ENCODE results near the gene TAF1D. TPM values are rescaled to one million over a fixed set of nuclear protein-coding genes. Genes with fewer than 3 reads are reported as not detected.
A peak's percentile ranks its signal among the peaks of the same experiment; 100 is the strongest.
"Not testable (repeated sequence)": the region's sequence is repeated elsewhere in the genome, so short reads cannot be mapped to it uniquely, and the experiment has no call there.

TAF1D gene
- total and polyA plus RNA-seq, 2 experiments from 2014 or later = 24.7 to 60.7 TPM

DNA sequence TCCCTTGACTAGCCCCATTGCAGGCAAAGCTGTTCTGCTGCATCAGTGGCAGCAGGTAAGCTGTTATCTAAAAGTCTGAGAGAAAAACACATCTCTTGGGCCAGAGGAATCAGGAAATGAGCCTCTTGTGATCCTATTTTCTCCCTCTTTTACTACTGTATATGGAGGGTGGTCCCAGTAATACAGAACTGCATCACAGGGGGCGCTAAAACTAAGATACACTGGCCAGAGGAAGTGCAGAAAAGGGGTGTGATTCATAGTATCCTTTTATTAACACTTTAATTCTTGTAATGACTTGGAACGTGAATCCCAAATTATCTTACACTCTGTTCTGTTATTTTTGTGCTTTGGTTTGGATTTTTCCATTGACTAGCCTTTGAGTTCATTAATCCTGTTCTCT lies 34.0 kb upstream of the TAF1D start:
- Histone ChIP-seq H3K27ac (no peak overlapping the region), H3K9me3 (ENCODE audit: low read depth) (no peaks in the 10 kb centered on the region), H3K4me3 (no peak overlapping the region), H3K4me1 (ENCODE audit: low read depth) (no peaks in the 10 kb centered on the region), H3K36me3 (no peaks in the 10 kb centered on the region), H3K27me3 (no peaks in the 10 kb centered on the region)
- peak; percentile 11 to 25 for DNase-seq (ENCODE audit: low read depth in 1 of 2, low spot score in 1 of 2)
- TF ChIP-seq, protein P1, sequence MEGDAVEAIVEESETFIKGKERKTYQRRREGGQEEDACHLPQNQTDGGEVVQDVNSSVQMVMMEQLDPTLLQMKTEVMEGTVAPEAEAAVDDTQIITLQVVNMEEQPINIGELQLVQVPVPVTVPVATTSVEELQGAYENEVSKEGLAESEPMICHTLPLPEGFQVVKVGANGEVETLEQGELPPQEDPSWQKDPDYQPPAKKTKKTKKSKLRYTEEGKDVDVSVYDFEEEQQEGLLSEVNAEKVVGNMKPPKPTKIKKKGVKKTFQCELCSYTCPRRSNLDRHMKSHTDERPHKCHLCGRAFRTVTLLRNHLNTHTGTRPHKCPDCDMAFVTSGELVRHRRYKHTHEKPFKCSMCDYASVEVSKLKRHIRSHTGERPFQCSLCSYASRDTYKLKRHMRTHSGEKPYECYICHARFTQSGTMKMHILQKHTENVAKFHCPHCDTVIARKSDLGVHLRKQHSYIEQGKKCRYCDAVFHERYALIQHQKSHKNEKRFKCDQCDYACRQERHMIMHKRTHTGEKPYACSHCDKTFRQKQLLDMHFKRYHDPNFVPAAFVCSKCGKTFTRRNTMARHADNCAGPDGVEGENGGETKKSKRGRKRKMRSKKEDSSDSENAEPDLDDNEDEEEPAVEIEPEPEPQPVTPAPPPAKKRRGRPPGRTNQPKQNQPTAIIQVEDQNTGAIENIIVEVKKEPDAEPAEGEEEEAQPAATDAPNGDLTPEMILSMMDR (IDR thresholded peaks at IDR 0.05; ENCODE audit: low read depth, low read length) = peak; percentile 34

DNA sequence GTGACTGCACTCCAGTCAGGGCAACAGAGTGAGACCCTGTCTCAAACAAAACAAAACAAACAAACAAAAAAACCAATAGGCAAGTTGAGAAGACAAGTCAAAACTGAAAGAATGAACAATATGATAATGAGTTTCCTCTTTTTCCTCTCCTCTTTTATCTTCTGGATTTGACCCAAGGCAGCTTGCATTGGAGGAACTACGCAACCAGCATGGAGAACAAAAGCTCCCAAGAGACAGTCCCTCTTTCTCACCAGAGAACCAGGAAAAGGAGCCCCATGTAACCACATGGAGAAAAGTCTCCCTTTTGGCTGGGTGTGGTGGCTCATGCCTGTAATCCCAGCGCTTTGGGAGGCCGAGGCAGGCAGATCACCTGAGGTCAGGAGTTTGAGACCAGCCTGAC lies 33.3 kb upstream of the TAF1D start:
- peak in 1 of 2 donors; percentile 73 for DNase-seq (ENCODE audit: low read depth in 1 of 2, low spot score in 1 of 2)
- H3K27me3 ChIP-seq; H3K4me1 ChIP-seq (ENCODE audit: low read depth); H3K36me3 ChIP-seq; H3K9me3 ChIP-seq (ENCODE audit: low read depth); H3K4me3 ChIP-seq; H3K27ac ChIP-seq: not testable (repeated sequence)

DNA sequence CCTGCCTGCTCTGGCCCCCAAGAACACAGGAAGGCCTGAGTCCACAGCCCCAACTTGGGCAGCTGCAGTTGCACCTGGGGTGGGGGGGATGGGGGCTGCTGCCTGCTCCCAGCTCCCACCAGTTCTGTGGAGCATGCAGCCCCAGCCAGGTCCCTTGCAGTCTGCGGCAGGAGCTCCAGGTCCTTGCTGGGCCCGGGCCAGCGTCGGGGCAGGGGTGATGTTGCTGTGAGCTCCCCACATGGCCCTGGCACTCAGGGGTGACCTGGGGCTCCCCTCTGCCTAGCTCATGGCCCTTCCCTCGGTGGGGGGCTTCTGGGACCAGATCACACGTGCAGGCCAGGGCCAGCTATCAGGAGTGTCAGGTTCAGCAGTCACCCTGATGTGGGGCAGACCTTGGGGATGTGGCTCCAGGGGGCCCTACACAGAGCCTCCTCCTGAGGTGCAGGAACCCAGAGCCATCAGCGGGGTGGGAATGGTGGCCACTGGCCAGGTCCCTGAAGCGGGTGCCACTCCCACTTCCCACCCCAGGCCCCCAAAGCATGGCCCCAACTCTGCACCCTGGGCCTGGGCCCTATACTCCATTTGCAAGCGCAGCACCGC lies 32.4 kb upstream of the TAF1D start:
- TF ChIP-seq, protein P1 (IDR thresholded peaks at IDR 0.05; ENCODE audit: low read depth, low read length) = no peak
- DNase-seq (ENCODE audit: low read depth in 1 of 2, low spot score in 1 of 2) = no peak
- Histone ChIP-seq H3K36me3 (no peaks in the 10 kb centered on the region), H3K4me3 (no peak overlapping the region), H3K9me3 (ENCODE audit: low read depth) (no peaks in the 10 kb centered on the region), H3K27ac (no peak overlapping the region), H3K27me3 (no peaks in the 10 kb centered on the region), H3K4me1 (ENCODE audit: low read depth) (no peaks in the 10 kb centered on the region)

DNA sequence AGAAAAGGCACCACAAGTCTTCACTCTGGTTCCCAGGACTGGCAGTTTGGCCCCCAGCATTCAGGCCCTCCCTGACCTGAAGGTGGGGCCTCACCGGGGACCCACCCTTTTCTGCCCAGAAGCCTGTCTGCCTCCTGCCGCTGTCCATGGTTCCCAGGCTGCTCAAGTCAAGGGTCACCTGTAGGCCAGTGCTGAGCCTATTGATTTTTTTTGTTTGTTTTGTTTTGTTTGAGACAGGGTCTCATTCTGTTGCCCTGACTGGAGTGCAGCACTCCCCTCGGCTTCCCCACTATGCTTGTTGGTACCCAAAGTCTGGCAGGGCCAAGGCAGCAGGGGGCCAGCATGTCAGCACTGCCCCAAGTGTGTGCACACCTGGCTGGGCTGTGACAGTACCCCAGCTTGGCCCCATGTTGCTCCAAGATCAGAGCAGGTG lies 31.8 kb upstream of the TAF1D start:
- no peaks in the 10 kb centered on the region for H3K4me1 ChIP-seq (ENCODE audit: low read depth)
- DNase-seq (ENCODE audit: low read depth in 1 of 2, low spot score in 1 of 2) = peak in 1 of 2 donors; percentile 33
- no peak overlapping the region for H3K27ac ChIP-seq
- H3K9me3 ChIP-seq (ENCODE audit: low read depth) = no peaks in the 10 kb centered on the region
- no peak overlapping the region for H3K4me3 ChIP-seq
- no peaks in the 10 kb centered on the region for H3K36me3 ChIP-seq
- H3K27me3 ChIP-seq = no peaks in the 10 kb centered on the region
- TF ChIP-seq, protein P1 (IDR thresholded peaks at IDR 0.05; ENCODE audit: low read depth, low read length) = no peak

DNA sequence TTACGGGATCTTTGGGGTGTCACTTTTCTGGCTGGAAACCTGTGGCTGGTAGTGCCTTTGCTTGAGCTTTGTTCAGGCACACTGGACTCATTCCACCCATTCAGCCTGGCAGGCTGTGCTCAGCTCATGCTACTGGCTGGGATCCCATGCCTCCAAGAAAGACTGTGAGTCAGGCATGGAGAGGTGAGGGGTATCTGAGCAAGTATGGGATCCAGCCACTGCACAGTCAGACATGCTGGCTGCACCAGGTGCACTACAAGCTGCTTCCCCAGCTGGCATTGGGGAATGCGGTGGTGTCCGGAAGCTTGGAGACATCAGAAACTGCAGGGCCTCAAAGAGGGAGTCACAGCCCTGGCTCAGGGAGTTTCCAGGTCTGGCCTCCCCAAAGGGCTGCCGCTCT lies 30.8 kb upstream of the TAF1D start:
- no peaks in the 10 kb centered on the region for H3K36me3 ChIP-seq
- H3K9me3 ChIP-seq (ENCODE audit: low read depth) = no peaks in the 10 kb centered on the region
- DNase-seq (ENCODE audit: low read depth in 1 of 2, low spot score in 1 of 2) = no peak
- no peak overlapping the region for H3K4me3 ChIP-seq
- no peaks in the 10 kb centered on the region for H3K4me1 ChIP-seq (ENCODE audit: low read depth)
- no peak overlapping the region for H3K27ac ChIP-seq
- TF ChIP-seq, protein P1 (IDR thresholded peaks at IDR 0.05; ENCODE audit: low read depth, low read length) = no peak
- no peaks in the 10 kb centered on the region for H3K27me3 ChIP-seq

DNA sequence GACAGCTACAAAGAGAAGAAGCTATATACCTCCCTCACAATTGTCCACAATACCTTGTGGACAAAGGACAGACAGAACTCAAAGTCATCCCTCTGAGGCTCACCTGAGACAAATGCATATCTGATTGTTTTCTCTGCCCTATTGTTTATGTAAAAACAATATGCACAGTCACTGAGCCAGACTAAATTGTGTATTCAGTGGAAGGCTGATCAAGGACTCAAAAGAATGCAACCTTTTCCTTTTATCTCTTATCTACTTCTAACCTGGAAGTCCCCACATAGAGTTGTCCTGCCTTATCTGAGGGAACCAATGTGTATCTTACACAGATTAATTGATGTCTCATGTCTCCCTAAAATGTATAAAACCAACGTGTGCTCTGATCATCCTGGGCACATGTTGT lies 28.9 kb upstream of the TAF1D start:
- TF ChIP-seq, protein P1 (IDR thresholded peaks at IDR 0.05; ENCODE audit: low read depth, low read length) = no peak
- H3K9me3 ChIP-seq (ENCODE audit: low read depth) = no peaks in the 10 kb centered on the region
- no peak for DNase-seq (ENCODE audit: low read depth in 1 of 2, low spot score in 1 of 2)
- no peak overlapping the region for H3K27ac ChIP-seq
- peaks cover 3% of the 10 kb centered on the region for H3K4me1 ChIP-seq (ENCODE audit: low read depth)
- no peak overlapping the region for H3K4me3 ChIP-seq
- no peaks in the 10 kb centered on the region for H3K36me3 ChIP-seq
- no peaks in the 10 kb centered on the region for H3K27me3 ChIP-seq

Data from cardiac muscle cell (in vitro differentiated cells and primary cell).